ENCODE results near the gene TMPRSS11F. TPM values are rescaled to one million over a fixed set of nuclear protein-coding genes. Genes with fewer than 3 reads are reported as not detected.
"Not testable (repeated sequence)": the region's sequence is repeated elsewhere in the genome, so short reads cannot be mapped to it uniquely, and the experiment has no call there.

Gene TMPRSS11F
- total RNA-seq, result not detected
- long read RNA-seq, result 0 reads

- no peak for DNase-seq (ENCODE audit: low spot score)
These were observed at the start of gene TMPRSS11F for GRCh38 chr4:68129793-68130192. Gene TMPRSS11F, minus strand, starts transcription at chr4:68129869. Its CDS starts 49 bp downstream, at chr4:68129820.

- no peak for DNase-seq (ENCODE audit: low spot score)
These were observed 47.2 kb upstream of the TMPRSS11F start for GRCh38 chr4:68176904-68177303.

GRCh38 chr4:68176500-68176899 is 46.8 kb upstream of the TMPRSS11F start:
- DNase-seq (ENCODE audit: low spot score), result no peak

- no peak for DNase-seq (ENCODE audit: low spot score)
These were observed 46.0 kb upstream of the TMPRSS11F start for GRCh38 chr4:68175562-68176155.

- DNase-seq (ENCODE audit: low spot score), result not testable (repeated sequence)
These were observed 44.7 kb upstream of the TMPRSS11F start for GRCh38 chr4:68174389-68174788.

DNA sequence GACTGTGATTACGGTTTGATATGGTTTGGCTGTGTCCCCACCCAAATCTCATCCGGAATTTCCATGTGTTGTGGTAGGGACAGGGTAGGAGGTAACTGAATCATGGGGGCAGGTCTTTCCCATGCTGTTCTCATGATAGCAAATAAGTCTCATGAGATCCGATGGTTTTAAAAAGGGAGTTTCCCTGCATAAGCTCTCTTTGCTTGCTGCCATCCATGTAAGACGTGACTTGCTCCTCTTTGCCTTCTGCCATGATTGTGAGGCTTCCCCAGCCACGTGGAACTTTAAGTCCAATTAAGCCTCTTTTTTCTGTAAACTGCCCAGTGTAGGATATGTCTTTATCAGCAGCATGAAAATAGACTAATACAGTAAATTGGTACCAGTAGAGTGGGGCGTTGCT is 42.5 kb upstream of the TMPRSS11F start:
- DNase-seq (ENCODE audit: low spot score), result not testable (repeated sequence)

GRCh38 chr4:68167706-68168105 is 38.0 kb upstream of the TMPRSS11F start:
- no peak for DNase-seq (ENCODE audit: low spot score)

DNA sequence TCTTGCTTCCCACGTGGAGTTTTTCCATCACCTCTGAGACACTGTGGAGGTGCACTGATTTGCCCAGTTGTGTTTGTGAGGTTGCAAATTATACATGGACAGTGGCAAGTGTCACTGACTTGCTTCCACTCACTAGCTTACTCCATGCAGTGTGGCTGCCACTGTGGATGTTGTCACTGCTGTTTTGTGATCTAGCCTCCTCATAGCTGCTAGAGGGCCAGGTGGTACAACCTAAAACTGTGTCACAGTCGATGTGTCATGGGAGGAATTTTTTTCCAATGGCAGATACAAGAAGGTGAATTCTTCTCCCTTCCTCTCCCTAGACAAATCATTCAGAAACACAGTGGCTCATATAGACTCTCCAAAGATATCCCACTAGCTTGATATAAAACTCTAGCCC is 37.5 kb upstream of the TMPRSS11F start:
- no peak for DNase-seq (ENCODE audit: low spot score)

- DNase-seq (ENCODE audit: low spot score), result no peak
These were observed 34.1 kb upstream of the TMPRSS11F start for GRCh38 chr4:68163754-68164153.

GRCh38 chr4:68162196-68162595 is 32.5 kb upstream of the TMPRSS11F start:
- DNase-seq (ENCODE audit: low spot score), result no peak

- no peak for DNase-seq (ENCODE audit: low spot score)
These were observed 22.7 kb upstream of the TMPRSS11F start for GRCh38 chr4:68152411-68152810.

DNA sequence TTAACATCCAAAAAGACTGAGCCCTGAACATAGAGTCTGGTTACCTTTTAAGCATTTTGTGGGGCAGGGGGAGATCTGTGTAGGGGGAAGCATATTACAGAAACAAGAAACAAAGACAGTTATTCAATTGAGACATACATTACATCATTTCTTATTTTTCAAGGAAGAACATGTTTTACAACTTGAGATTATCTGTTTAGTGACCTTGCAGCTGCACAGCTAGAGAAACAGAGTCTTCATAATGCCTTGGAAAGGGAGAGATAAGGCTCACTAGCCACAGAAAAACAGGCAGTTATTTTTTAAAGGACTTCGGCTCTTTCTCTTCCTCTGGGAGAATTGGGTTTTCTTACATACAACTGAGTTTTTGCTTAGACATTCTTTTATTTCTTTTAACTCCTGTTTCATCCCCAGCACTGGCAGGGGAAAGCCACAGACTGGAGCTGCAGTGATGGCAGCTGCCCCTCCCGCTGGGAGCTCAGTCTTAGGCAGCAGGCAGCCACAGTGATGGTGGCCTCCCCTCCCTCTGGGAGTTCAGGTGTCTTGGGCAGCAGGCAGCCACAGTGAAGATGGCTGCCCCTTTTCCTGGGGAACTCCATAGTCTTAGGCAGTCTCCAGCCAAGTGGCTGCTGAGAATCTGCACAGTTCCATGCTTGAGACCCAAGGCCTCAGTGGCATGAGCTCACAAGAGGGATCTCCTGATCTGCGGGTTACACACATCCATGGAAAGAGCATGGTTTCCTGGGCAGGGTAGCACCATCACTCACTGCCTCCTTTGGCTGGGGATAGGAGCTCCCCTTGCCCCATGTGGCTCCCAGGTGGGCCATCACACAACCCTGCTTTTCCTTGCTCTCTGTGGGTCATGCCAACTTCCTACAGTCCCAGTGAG is 19.4 kb upstream of the TMPRSS11F start:
- DNase-seq (ENCODE audit: low spot score), result no peak

GRCh38 chr4:68147079-68147478 is 17.4 kb upstream of the TMPRSS11F start:
- no peak for DNase-seq (ENCODE audit: low spot score)

DNA sequence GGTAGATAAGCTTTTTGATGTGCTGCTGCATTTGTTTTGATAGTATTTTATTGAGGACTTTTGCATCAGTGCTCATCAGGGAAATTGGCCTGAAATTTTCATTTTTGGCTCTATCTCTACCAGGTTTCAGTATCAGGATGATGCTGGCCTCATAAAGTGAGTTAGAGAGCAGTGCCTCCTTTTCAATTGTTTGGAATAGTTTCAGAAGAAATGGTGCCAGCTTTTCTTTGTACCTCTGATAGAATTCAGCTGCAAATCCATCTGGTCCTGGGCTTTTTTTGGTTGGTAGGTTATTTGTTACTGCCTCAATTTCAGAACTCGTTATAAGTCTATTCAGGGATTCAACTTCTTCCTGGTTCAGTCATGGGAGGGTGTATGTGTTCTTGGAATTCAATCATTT is 15.6 kb upstream of the TMPRSS11F start:
- no peak for DNase-seq (ENCODE audit: low spot score)

DNA sequence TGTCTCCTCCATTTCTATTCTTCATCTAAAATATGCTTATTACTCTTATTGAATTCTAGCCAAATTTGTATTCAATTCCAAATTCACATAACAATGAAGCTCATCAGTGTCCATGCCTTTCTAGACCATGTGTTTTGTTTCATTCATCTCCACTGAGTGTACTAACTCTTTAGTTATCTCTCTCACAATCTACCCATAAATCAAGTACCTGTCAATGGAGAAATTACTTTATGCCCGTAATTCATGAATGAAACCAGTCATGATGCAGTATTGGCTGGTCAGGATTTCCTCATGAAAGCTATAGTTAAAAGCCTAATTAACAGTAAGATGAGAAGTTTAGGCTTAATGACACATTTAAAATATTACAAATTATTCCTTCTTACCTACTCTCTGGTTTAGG is 12.2 kb upstream of the TMPRSS11F start:
- no peak for DNase-seq (ENCODE audit: low spot score)

DNA sequence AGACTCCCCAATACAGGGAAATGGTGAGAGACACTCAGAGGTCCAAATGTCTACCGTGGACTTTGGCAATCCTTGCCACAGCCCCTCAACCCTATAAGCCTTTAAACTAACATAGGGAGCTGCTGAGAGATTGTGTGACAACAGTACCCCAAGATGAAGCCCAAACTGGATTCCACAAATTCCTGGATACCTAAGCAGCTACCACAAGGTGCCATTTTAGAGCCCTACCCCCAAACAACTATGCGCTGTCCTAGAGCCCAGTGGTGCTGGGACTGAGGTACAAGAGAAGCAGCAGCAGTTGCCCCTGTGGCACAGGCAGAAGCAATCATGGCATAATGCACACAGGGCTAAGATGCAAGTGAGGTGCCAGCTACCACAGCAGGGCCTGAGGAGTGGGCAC is 2.7 kb upstream of the TMPRSS11F start:
- DNase-seq (ENCODE audit: low spot score), result no peak

DNA sequence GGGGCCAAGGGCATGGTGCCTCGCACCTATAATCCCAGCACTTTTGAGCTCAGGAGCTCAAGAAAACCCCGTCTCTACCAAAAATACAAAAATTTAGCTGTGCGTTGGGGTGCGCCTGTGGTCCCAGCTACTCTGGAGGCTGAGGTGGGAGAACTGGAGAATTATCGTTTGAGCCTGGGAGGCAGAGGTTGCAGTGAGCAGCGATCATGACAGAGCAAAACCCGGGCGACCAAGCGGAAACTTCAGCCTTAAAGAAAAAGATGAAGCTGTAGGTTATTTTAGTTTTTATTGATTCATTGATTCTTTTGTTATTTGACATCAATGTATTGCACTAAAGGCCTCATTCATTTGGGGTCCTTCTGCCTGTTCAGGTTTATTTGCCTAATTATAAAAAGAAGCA is 5.4 kb downstream of the TMPRSS11F start:
- no peak for DNase-seq (ENCODE audit: low spot score)

GRCh38 chr4:68123525-68123924 is 6.1 kb downstream of the TMPRSS11F start:
- DNase-seq (ENCODE audit: low spot score), result no peak

- no peak for DNase-seq (ENCODE audit: low spot score)
These were observed 9.7 kb downstream of the TMPRSS11F start for GRCh38 chr4:68119921-68120320.

DNA sequence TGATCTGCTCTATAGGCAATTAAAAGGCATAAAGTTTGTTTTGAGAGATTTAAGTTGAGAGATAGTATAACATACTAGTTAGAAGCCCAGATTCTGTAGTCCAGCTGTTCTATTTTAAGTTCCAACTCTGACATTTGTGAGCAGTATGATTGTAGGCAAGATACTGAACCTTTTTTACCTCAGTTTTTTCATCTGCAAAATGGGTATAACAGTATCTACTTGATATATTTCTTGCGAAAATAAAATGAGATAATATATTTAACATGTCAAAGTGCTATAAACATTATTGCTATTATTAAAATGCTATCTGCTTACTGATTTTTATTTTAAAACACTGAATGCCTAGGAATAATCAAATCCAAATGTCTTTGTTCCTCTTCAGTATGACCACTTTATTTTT is 19.2 kb downstream of the TMPRSS11F start:
- no peak for DNase-seq (ENCODE audit: low spot score)

GRCh38 chr4:68109868-68110267 is 19.8 kb downstream of the TMPRSS11F start:
- DNase-seq (ENCODE audit: low spot score), result no peak

- no peak for DNase-seq (ENCODE audit: low spot score)
These were observed 46.9 kb downstream of the TMPRSS11F start for GRCh38 chr4:68082758-68083157.

DNA sequence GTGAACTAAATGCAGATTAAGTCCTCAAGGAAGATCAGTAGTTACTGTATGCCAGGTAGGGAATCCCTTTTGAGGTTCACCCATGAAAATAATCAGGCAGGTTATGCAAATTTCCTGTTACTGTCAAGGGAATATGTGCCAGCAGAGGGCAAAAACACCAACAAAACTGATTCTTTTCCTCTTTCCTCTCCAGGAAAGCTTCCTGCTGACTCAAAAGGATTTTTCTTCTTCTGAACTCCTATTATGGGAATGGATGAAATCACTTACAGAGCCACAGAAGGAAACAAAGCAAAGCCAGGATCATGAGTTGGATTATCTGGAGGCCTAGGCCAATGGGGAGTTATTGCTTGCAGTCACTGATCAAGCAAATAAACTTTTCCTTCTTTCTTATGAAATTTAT is 49.7 kb downstream of the TMPRSS11F start:
- DNase-seq (ENCODE audit: low spot score), result no peak

All from mesenteric fat pad (tissue), 1 donor.